Endothelial cell of umbilical vein (primary cell): ENCODE results near the gene ZNF543. TPM values are rescaled to one million over a fixed set of nuclear protein-coding genes. Genes with fewer than 3 reads are reported as not detected.

Experiments
- BruUV-seq: library from RNA; stranded (reverse); fragments of 400-500 nt; replicated peaks from 2 replicates; lab custom pipeline; 2021; lab: Mats Ljungman, UMichigan
- CTCF ChIA-PET: fragments of 300-600, 350-600 bp; sonication (Branson Sonifier 250); formaldehyde crosslinking; loops from one replicate; lab custom pipeline; 2021; ENCODE audit warnings: antibody characterized with exemption, inconsistent platforms; lab: Charles Lee
- POLR2A ChIA-PET: fragments of 300-600, 350-600 bp; sonication (Branson Sonifier 250); formaldehyde crosslinking; loops from one replicate; lab custom pipeline; 2021; ENCODE audit warnings: antibody characterized with exemption, inconsistent platforms; lab: Charles Lee
- DNase-seq: peaks from one replicate; pipeline ENCODE4 v3.0.0-alpha.2; 2011; ENCODE audit warnings: low read depth, low spot score
- FAIRE-seq: peaks from 2 replicates; lab custom pipeline; 2011; peaks lifted over from hg19 to GRCh38; lab: Jason Lieb, UNC
- H2AFZ ChIP-seq: 2 replicates; pipeline ENCODE4 v1.6.0; 2012; ENCODE audit warnings: low read depth, low read length, control low read depth, inconsistent platforms
- H3K27ac ChIP-seq: 2 replicates; pipeline ENCODE4 v1.5.1; 2011; ENCODE audit warnings: low read depth, mild to moderate bottlenecking, control low read depth, low read length, moderate library complexity; ENCODE audit not compliant: insufficient read depth
- H3K27me3 ChIP-seq, 2 experiments: 2 replicates each; pipeline versions ENCODE4 v1.6.0 to v1.6.1; 2011; ENCODE audit warnings: low read length in 2 of 2, mixed read lengths in 1 of 2; ENCODE audit not compliant: control insufficient read depth in 2 of 2, insufficient read depth in 2 of 2
- H3K36me3 ChIP-seq, 2 experiments: 2 replicates in 1 of 2; 3 replicates in 1 of 2; pipeline ENCODE4 v1.5.1; 2011; ENCODE audit warnings: low read length in 2 of 2, mild to moderate bottlenecking in 1 of 2, moderate library complexity in 1 of 2; ENCODE audit not compliant: control insufficient read depth in 2 of 2, insufficient read depth in 2 of 2; ENCODE audit errors: extremely low read depth in 1 of 2
- H3K4me1 ChIP-seq: 3 replicates; pipeline ENCODE4 v1.5.1; 2011; ENCODE audit warnings: mild to moderate bottlenecking, low read length; ENCODE audit not compliant: control insufficient read depth, insufficient read depth; ENCODE audit errors: extremely low read depth
- H3K4me2 ChIP-seq: 2 replicates; pipeline ENCODE4 v1.6.1; 2011; ENCODE audit warnings: low read length, control low read depth, mixed read lengths; ENCODE audit not compliant: insufficient read depth
- H3K4me3 ChIP-seq, 3 experiments: fragments of 200-600 bp in 1 of 3; sonication (generic), shearing (Covaris generic) in 1 of 3; replicated peaks in 1 of 3; 2 replicates each; pipeline ENCODE4 v1.5.1; 2011 to 2016; ENCODE audit warnings: control low read depth in 3 of 3, low read length in 3 of 3, mild to moderate bottlenecking in 2 of 3, inconsistent platforms in 1 of 3, low read depth in 1 of 3, moderate library complexity in 1 of 3; ENCODE audit not compliant: insufficient read depth in 1 of 3
- H3K79me2 ChIP-seq: 2 replicates; pipeline ENCODE4 v1.6.0; 2012; ENCODE audit warnings: low read length, inconsistent platforms; ENCODE audit not compliant: control insufficient read depth, insufficient read depth
- H3K9ac ChIP-seq: replicated peaks from 2 replicates; pipeline ENCODE3; 2011; ENCODE audit warnings: low read length, control low read depth; ENCODE audit not compliant: insufficient read depth; ENCODE audit errors: extremely low read depth
- H3K9me1 ChIP-seq: replicated peaks from 3 replicates; pipeline ENCODE4 v1.6.0; 2011; ENCODE audit warnings: mild to moderate bottlenecking, low read length; ENCODE audit not compliant: control insufficient read depth, insufficient read depth; ENCODE audit errors: extremely low read depth
- H3K9me3 ChIP-seq: replicated peaks from 2 replicates; pipeline ENCODE4 v1.5.1; 2012; ENCODE audit warnings: low read length, inconsistent platforms; ENCODE audit not compliant: control insufficient read depth, insufficient read depth
- H4K20me1 ChIP-seq: replicated peaks from 2 replicates; pipeline ENCODE3; 2011; ENCODE audit warnings: mild to moderate bottlenecking, low read length; ENCODE audit not compliant: control insufficient read depth, insufficient read depth; ENCODE audit errors: extremely low read depth
- EZH2 ChIP-seq: IDR thresholded peaks from 2 replicates; pipeline ENCODE4 v1.6.1; 2012; ENCODE audit warnings: borderline replicate concordance, low read depth, mild to moderate bottlenecking, moderate library complexity, low read length, inconsistent platforms; ENCODE audit not compliant: severe bottlenecking
- FOS ChIP-seq: IDR thresholded peaks from 2 replicates; pipeline ENCODE4 v1.6.1; 2011; ENCODE audit warnings: mild to moderate bottlenecking, low read length, moderate library complexity, borderline replicate concordance; ENCODE audit not compliant: insufficient read depth
- GATA2 ChIP-seq: IDR thresholded peaks from 2 replicates; pipeline ENCODE4 v1.7.0; 2011; ENCODE audit warnings: low read depth, mild to moderate bottlenecking, moderate library complexity, mixed read lengths, low read length; ENCODE audit not compliant: insufficient read length, insufficient read depth
- JUN ChIP-seq: IDR thresholded peaks from 2 replicates; pipeline ENCODE4 v1.6.1; 2011; ENCODE audit warnings: borderline replicate concordance, low read depth; ENCODE audit not compliant: insufficient read length, insufficient read depth
- MYC ChIP-seq: IDR thresholded peaks from one replicate; pipeline ENCODE4 v1.6.1; 2011; ENCODE audit warnings: mild to moderate bottlenecking, low read depth, low read length
- POLR2A ChIP-seq: IDR thresholded peaks from 2 replicates; pipeline ENCODE4 v1.6.1; 2012; ENCODE audit warnings: low read depth, mild to moderate bottlenecking, control low read depth, low read length
- POLR2AphosphoS5 ChIP-seq: IDR thresholded peaks from 2 replicates; pipeline ENCODE4 v1.6.1; 2012; ENCODE audit warnings: low read depth, mild to moderate bottlenecking, control low read depth, low read length, moderate library complexity; ENCODE audit not compliant: insufficient read depth
- dilution Hi-C: fragments of 300-500 bp; cut with MboI; formaldehyde crosslinking; loops from one replicate; pipeline ENCODE4 v1.15.0; 2019; ENCODE audit warnings: low sequenced_read_pairs; ENCODE audit not compliant: extremely low pct_ligation_motif_present
- intact Hi-C: fragments of 100-400 bp; cut with micrococcal nuclease; formaldehyde crosslinking; loops from one replicate; pipeline ENCODE4 v1.10.0; 2022
- polyA plus RNA-seq, 4 experiments: library from polyadenylated mRNA; depleted of rRNA in 3 of 4; stranded (reverse) in 3 of 4; unstranded in 1 of 4; fragments of >200 nt; gene quantifications; 2 replicates each; pipeline versions ENCODE4 v1.2.1 to v1.2.3, GENCODE V29; 2011 to 2012; ENCODE audit warnings: missing spikeins in 1 of 4
- total RNA-seq: library from RNA; stranded (reverse); gene quantifications from 2 replicates; pipeline ENCODE4 v1.2.3, GENCODE V29; 2021
- TF ChIP-seq, protein P1 (sequence below), 2 donors: IDR thresholded peaks; 1 replicate in 1 of 2; 2 replicates in 1 of 2; pipeline ENCODE4 v1.5.1; 2011; ENCODE audit warnings: low read length in 2 of 2, mild to moderate bottlenecking in 2 of 2, moderate library complexity in 2 of 2, control low read depth in 1 of 2, inconsistent platforms in 1 of 2, low read depth in 1 of 2; ENCODE audit not compliant: insufficient read depth in 1 of 2; ENCODE audit errors: extremely low read depth in 1 of 2
- TF ChIP-seq, protein P2 (sequence below): IDR thresholded peaks from 2 replicates; pipeline ENCODE4 v1.6.1; 2011; ENCODE audit not compliant: insufficient read depth, insufficient read length

The ZNF543 gene
- total and polyA plus RNA-seq, 2 donors (not counting 3 experiments of a cell fraction or from before 2014, with no cell fraction given): 1.1 to 5.3 TPM

DNA sequence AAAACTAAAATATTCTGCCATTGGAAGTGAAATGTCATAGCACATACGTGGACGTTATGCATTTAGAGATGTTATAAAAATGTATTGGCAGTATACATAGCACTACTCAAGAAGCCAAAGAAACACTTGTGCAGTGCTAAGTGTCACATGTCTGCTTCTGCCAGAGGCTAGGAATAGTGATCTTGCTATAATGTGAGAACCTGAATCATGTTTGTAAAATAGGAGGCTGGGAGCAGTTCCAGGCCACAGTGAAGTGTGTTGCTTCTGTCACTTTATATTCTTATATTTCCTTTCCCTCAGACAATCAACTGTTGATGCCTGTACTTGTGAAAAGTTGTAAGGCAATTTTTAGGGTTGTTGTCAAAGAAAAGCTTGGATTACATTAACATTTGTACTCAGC lies 46.5 kb downstream of the ZNF543 start:
- dilution Hi-C loops: no loop called here
- no peaks in the 10 kb centered on the region for H3K9me1 ChIP-seq
- TF ChIP-seq, protein P1, sequence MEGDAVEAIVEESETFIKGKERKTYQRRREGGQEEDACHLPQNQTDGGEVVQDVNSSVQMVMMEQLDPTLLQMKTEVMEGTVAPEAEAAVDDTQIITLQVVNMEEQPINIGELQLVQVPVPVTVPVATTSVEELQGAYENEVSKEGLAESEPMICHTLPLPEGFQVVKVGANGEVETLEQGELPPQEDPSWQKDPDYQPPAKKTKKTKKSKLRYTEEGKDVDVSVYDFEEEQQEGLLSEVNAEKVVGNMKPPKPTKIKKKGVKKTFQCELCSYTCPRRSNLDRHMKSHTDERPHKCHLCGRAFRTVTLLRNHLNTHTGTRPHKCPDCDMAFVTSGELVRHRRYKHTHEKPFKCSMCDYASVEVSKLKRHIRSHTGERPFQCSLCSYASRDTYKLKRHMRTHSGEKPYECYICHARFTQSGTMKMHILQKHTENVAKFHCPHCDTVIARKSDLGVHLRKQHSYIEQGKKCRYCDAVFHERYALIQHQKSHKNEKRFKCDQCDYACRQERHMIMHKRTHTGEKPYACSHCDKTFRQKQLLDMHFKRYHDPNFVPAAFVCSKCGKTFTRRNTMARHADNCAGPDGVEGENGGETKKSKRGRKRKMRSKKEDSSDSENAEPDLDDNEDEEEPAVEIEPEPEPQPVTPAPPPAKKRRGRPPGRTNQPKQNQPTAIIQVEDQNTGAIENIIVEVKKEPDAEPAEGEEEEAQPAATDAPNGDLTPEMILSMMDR (IDR thresholded peaks at IDR 0.05; ENCODE audit: extremely low read depth in 1 of 2, insufficient read depth in 1 of 2, low read depth in 1 of 2, low read length in 2 of 2): no peak
- TF ChIP-seq GATA2 (no peak), POLR2A (no peak), EZH2 (no peak), MYC (no peak), JUN (no peak), FOS (no peak), POLR2AphosphoS5 (no peak)
- TF ChIP-seq, protein P2, sequence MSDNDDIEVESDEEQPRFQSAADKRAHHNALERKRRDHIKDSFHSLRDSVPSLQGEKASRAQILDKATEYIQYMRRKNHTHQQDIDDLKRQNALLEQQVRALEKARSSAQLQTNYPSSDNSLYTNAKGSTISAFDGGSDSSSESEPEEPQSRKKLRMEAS: no peak
- H3K79me2 ChIP-seq: peaks cover 3% of the 10 kb centered on the region
- H3K27me3 ChIP-seq: no peaks in the 10 kb centered on the region
- H4K20me1 ChIP-seq: no peaks in the 10 kb centered on the region
- H3K9me3 ChIP-seq: no peaks in the 10 kb centered on the region
- H3K4me2 ChIP-seq: no peak overlapping the region
- ChIA-PET POLR2A (no interaction called here), CTCF (interaction anchor here (0.7 kb wide), 1 partner anchor 137 kb away, joined by 3 read pairs; no protein-coding TSS in a partner anchor)
- no peak overlapping the region for H3K9ac ChIP-seq
- H3K36me3 ChIP-seq: peaks cover 0 to under 1% of the 10 kb centered on the region in 2 experiments
- H3K4me3 ChIP-seq: no peak overlapping the region
- peaks cover 8% of the 10 kb centered on the region for H3K4me1 ChIP-seq
- no TSS peak for BruUV-seq
- H3K27ac ChIP-seq: no peak overlapping the region
- FAIRE-seq (no peak), DNase-seq (no peak)
- intact Hi-C loops: no loop called here
- no peak overlapping the region for H2AFZ ChIP-seq
